ENCODE data around the gene MICAL2.

MICAL2 gene

DNA sequence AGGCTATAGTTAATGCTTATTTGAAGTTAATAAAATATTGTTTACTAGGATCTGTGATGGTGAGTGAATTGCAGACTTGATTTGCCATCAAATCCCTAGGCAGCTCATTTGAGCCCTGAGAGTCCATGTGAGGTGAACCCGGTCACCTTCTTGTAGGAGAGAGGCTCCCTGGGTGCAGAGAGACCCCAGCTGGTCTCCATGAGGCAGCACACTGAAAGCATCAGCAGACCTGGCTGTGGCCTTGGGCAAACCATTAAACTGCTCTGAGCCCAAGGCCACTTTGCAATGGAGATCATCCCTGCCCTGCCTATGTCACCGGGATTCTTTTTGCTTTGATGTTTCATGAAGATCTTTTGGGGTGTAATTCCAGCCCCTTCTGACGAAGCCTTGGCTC is 125.2 kb downstream of the MICAL2 start:
- no peak for DNase-seq

DNA sequence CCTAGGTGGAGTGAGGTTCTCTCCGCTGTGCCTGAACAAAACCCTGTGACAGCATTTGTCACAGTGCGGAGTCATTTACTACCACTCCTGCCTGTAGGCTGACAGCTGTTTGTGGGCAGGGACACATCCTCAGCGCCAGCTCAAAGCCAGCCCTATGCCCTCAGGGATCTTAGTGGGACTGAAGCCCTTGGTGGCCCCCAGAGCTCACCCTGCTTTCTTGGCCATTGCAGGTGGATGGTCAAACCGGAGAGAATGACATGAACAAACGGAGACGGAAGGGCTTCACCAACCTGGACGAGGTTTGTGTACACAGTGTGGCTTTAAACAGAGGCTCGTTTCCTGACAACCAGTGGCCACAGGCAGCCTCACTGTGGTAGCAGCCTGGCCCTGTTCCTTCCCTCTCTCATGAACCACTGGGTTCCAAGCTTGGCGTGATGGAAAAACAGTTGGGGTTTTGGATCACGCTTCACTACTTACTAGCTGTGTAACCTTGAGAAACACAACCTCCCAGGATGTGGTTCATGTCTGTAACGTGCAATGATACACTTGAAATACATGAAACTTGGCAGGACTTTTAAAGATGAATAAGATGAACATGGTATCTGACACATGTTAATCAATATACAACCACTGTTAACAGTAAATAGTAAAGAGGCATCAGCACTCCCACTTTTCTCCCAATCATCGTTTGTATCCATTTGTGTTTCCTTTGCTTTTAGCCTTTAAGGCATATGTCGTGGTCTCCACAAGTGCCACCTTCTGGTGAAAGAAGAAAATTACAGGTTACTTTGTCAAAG is 125.8 kb downstream of the MICAL2 start:
- DNase-seq, result no peak

GRCh38 chr11:12236744-12237101 is 126.3 kb downstream of the MICAL2 start:
- DNase-seq, result no peak

GRCh38 chr11:12237381-12237784 is 127.0 kb downstream of the MICAL2 start:
- no peak for DNase-seq

- no peak for DNase-seq
Observed at GRCh38 chr11:12238420-12238819, 128.0 kb downstream of the MICAL2 start.

DNA sequence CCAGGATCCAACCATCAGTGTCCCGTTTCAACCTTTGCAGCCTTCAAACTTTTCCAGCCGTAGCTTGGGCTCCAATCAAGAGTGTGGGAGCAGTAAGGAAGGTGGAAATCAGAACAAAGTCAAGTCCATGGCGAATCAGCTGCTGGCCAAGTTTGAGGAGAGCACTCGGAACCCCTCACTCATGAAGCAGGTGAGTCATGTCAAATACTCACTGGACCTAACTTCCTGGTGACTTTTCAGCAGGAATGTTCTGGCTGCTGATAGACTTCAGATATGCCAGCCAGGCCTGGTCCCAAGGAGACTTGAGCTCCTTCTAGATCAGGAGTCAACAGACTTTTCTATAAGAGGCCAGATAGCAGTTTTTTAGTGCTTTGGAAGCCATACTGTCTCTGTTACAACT is 129.0 kb downstream of the MICAL2 start:
- DNase-seq, result no peak

DNA sequence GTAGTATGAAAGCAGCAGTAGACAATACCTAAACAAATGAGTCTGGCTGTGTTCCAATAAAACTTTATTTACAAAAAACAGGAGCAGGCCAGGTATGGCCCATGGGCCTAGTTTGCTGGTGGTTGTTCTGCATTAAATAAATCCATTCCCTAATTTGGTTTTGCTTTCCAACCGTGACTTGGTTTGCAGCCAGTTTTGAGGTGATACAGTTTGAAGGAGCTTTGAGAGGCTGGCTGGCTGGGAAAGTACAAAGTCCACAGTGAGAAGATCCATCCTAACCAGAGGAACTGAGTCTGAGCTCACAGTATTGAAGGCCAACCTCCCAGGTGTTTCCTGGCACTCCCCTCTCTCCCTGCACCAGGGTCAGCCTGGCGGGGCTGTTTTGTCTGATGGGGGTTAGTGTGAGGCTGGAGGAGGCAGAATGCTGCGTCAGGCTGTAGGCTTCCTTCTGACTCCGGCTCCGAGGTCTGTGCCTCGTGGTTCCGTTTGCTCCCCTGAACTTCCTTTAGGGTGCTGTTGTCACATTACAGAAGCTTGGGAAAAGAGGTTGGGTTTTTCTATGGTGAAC is 129.5 kb downstream of the MICAL2 start:
- no peak for DNase-seq

- no peak for DNase-seq
Observed at GRCh38 chr11:12240677-12241076, 130.3 kb downstream of the MICAL2 start.

DNA sequence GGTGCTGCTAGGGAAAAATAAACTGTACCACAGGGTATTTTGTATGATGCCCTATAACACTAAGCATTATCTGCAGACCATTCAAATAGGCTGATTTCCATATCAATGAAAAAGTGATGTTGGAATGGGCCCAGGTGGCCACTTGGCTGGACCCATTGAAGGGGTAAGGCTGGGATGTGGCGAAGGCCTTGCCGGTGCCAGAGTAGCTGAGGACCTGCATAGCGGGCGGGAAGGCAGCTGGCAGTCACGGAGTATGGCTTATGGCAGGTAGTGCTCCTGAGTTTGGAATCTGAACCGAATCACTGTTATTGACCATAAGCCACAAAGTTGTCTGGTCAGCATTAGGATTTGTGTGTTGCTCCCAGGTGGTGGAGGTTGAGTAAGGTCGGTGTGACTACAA is 131.0 kb downstream of the MICAL2 start:
- no peak for DNase-seq

GRCh38 chr11:12241971-12242672 is 131.7 kb downstream of the MICAL2 start:
- no peak for DNase-seq

GRCh38 chr11:12242966-12243365 is 132.6 kb downstream of the MICAL2 start:
- DNase-seq, result no peak

DNA sequence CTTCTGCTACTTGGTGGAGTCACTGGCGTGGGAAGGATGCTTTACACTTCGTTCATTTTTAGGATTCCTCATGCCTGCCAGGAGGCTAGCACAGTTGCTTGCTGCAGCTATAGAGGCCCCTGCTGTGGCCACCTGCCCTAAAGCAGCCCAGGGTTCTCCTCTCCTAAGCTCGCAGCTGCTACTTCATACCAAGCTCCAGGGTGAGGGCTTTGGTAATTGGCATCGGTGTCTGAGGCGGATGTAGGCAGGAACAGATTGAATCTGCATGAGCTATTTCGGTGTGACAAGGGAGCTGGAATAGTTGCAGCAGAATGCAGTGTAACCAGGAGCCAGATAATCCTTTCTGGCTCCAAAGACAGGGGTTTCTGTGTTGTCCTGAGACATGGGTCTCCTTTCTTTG is 133.1 kb downstream of the MICAL2 start:
- no peak for DNase-seq

DNA sequence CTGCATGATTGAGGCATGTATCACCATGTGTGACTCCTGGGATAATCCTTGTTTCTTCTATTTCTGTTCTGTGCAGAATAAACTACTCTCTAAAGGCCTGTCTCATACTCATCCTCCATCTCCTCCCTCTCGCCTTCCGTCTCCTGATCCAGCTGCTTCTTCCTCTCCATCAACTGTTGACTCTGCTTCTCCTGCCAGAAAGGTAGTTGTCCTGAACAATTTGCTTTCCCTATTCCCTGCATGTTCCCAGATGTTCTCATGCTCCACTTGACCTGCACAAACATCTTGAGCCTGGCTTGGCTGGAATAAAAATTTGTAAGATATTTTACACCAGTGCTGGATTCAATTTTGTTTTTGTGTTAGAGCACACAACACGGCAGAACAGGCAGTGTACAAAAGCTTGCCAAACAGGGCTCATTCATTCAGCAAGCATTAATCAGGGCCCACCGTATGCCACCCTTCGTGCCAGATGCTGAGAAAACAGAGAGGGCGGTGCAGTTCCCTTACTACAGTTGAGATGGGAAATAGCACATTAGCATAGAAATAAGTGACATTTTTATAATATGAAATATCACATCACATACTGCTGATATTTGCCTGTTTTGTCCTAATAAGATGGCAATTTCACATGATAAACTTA is 133.6 kb downstream of the MICAL2 start:
- DNase-seq, result no peak

DNA sequence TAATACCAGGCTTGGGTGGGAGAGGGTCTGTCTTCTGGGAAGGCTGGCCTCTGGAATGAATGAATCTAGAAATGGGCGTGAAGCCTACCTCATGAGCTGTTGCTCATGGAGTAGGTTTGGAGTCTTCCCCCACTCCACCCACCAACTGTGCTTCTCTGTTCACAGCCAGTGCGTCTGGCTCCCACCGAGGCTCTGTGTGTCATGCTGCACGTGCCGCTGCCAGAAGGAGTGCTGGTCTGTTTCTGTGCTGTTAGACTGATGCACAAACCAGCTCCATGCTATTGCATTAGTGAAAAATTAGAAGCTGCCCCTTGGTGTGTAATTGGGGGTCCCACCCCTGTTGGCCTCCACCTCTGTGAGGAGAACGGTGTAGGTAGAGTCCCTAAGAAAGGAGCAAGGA is 134.7 kb downstream of the MICAL2 start:
- DNase-seq, result no peak

- no peak for DNase-seq
Observed at GRCh38 chr11:12245549-12246016, 135.2 kb downstream of the MICAL2 start.

GRCh38 chr11:12246147-12246546 is 135.8 kb downstream of the MICAL2 start:
- no peak for DNase-seq

DNA sequence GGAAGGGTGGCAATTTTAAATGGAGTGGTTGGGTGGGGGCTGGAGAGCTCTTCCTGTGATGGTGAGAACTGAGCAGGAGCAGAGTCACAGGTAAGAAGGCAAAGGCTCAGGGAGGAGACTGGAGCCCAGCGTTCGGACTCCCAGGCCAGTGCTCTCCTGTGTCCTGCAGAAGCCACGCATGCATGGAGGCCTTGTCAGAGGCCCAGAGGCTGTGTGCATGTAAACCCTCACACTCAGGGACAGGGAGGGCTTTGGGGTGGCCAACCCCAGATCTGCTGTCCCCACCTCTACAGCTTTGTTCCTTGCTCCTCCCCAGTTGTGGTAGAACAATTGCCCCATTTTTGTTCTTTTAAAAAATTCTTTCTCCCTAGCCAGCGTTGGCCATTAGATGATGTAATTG is 136.6 kb downstream of the MICAL2 start:
- no peak for DNase-seq

GRCh38 chr11:12247543-12248254 is 137.3 kb downstream of the MICAL2 start:
- DNase-seq, result no peak

- no peak for DNase-seq
Observed at GRCh38 chr11:12248330-12248729, 137.9 kb downstream of the MICAL2 start.

GRCh38 chr11:12249590-12250260 is 139.3 kb downstream of the MICAL2 start:
- no peak for DNase-seq

DNA sequence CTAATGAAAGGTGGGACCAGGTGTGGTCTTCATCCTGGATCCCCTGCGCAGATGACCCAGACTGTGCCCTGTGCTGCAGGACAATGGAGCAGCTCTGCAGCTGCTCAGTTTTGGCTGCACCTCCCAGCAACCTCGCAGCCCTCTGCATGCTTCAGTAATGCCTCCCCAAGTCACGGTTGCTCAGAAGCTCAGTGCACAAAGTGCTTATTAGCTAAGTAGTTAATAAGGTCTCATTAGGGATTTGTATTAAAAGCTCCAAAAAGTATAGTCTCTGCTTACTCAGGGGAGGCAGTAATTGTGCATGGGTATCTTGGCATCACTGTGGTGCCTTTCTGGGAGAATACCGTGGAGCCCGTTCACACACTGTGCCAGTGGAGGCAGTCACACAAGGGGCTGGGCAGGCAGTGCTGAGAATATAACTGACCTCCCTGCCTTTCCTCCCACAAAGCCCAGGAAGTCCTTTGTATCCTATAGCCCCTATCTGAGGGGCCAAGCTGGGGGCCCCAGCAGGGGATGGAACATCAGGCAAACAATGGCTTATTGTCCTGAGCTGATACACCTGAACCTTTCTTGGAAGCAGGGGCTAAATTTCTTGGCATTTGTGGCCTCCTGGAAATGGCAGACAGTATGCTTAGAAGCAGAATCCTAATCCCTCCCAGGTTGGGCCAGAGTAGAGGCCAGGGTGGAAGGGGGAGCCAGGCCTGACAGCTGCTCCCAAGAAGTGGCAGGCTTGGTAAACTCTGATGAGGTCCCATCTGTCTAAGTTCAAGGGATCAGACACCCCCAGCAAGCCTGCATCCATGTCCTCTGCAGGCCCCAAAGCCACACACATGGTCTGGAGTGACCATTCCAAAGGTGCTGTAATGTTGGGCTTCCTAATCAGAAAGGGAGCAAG is 141.5 kb downstream of the MICAL2 start:
- DNase-seq, result no peak

Measured in activated CD4-positive, alpha-beta T cell treated with anti-CD3 and anti-CD28 coated beads for 1 hour (primary cell).